Fibroblast of the aortic adventitia (primary cell): ENCODE data around the gene HIBADH. TPM values are rescaled to one million over a fixed set of nuclear protein-coding genes. Genes with fewer than 3 reads are reported as not detected.

Source experiments
- DNase-seq: peaks from one replicate; pipeline ENCODE4 v3.0.0-alpha.2; 2010; ENCODE audit warnings: low read depth
- H3K4me3 ChIP-seq: 2 replicates; pipeline ENCODE4 v1.5.1; 2011; ENCODE audit warnings: low read depth, mild to moderate bottlenecking, control low read depth, low read length, moderate library complexity
- total RNA-seq: library from RNA; depleted of rRNA; stranded (reverse); fragments of >200 nt; gene quantifications from 2 replicates; pipeline ENCODE4 v1.2.3, GENCODE V29; 2012; ENCODE audit warnings: low replicate concordance
- TF ChIP-seq, protein P1 (sequence below): IDR thresholded peaks from 2 replicates; pipeline ENCODE4 v1.5.1; 2011; ENCODE audit warnings: mild to moderate bottlenecking, low read length, control low read depth, inconsistent platforms; ENCODE audit not compliant: insufficient read depth

The HIBADH gene
- total RNA-seq, 1 donor, result 58.1 TPM

DNA sequence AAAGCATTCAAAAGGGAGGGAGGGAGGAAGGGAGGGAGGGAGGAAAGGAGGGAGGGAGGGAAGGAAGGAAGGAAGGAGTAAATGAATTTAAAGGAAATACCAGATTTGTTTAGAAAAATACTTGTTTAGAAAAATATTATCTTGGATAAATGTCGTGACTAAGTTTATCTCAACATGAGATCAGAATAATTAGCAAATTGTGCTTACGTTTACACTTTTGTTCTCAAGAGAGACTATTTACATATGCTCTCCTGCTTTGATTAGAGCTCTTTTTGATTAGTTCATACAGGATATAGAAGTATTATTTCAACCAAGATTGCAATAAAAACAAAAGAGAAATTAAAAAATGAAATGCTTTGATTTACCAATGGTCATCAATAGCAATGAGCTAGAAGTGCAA lies 186.2 kb downstream of the HIBADH start:
- H3K4me3 ChIP-seq, result no peak overlapping the region
- DNase-seq, result no peak
- TF ChIP-seq, protein P1, sequence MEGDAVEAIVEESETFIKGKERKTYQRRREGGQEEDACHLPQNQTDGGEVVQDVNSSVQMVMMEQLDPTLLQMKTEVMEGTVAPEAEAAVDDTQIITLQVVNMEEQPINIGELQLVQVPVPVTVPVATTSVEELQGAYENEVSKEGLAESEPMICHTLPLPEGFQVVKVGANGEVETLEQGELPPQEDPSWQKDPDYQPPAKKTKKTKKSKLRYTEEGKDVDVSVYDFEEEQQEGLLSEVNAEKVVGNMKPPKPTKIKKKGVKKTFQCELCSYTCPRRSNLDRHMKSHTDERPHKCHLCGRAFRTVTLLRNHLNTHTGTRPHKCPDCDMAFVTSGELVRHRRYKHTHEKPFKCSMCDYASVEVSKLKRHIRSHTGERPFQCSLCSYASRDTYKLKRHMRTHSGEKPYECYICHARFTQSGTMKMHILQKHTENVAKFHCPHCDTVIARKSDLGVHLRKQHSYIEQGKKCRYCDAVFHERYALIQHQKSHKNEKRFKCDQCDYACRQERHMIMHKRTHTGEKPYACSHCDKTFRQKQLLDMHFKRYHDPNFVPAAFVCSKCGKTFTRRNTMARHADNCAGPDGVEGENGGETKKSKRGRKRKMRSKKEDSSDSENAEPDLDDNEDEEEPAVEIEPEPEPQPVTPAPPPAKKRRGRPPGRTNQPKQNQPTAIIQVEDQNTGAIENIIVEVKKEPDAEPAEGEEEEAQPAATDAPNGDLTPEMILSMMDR, result no peak

Other genes with a start within 250 kb of the HIBADH start
- 94.9 and 102 TPM in 2 replicates for gene TAX1BP1, start 77.3 kb upstream of the HIBADH start, total RNA-seq